ENCODE results near the gene PKD1.

DNA sequence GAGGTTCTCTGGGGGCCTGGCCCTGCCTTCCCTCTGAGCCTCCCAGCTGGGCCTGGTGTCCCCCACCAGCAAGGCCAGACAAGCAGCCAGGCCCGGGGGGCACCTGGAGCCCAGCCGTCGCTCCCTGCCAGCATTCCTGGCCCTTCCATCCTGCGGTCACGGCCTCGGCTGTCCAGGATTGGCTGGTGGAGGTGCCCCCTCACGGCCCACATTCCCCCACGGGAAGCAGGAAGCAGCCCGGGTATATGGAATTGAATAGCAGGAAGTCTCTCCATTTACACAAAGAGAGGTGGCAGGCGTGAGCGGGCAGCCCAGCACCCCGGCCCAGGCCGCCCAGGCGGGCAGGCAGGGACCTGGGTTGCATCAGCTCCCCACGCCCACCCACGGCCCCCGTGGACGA, 34.4 kb upstream of the PKD1 start:
- TF ChIP-seq, protein P1, sequence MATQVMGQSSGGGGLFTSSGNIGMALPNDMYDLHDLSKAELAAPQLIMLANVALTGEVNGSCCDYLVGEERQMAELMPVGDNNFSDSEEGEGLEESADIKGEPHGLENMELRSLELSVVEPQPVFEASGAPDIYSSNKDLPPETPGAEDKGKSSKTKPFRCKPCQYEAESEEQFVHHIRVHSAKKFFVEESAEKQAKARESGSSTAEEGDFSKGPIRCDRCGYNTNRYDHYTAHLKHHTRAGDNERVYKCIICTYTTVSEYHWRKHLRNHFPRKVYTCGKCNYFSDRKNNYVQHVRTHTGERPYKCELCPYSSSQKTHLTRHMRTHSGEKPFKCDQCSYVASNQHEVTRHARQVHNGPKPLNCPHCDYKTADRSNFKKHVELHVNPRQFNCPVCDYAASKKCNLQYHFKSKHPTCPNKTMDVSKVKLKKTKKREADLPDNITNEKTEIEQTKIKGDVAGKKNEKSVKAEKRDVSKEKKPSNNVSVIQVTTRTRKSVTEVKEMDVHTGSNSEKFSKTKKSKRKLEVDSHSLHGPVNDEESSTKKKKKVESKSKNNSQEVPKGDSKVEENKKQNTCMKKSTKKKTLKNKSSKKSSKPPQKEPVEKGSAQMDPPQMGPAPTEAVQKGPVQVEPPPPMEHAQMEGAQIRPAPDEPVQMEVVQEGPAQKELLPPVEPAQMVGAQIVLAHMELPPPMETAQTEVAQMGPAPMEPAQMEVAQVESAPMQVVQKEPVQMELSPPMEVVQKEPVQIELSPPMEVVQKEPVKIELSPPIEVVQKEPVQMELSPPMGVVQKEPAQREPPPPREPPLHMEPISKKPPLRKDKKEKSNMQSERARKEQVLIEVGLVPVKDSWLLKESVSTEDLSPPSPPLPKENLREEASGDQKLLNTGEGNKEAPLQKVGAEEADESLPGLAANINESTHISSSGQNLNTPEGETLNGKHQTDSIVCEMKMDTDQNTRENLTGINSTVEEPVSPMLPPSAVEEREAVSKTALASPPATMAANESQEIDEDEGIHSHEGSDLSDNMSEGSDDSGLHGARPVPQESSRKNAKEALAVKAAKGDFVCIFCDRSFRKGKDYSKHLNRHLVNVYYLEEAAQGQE (IDR thresholded peaks at IDR 0.05; ENCODE audit: borderline replicate concordance in 1 of 2, low read depth in 1 of 2, low read length in 2 of 2), result no peak
- TF ChIP-seq, protein P2, sequence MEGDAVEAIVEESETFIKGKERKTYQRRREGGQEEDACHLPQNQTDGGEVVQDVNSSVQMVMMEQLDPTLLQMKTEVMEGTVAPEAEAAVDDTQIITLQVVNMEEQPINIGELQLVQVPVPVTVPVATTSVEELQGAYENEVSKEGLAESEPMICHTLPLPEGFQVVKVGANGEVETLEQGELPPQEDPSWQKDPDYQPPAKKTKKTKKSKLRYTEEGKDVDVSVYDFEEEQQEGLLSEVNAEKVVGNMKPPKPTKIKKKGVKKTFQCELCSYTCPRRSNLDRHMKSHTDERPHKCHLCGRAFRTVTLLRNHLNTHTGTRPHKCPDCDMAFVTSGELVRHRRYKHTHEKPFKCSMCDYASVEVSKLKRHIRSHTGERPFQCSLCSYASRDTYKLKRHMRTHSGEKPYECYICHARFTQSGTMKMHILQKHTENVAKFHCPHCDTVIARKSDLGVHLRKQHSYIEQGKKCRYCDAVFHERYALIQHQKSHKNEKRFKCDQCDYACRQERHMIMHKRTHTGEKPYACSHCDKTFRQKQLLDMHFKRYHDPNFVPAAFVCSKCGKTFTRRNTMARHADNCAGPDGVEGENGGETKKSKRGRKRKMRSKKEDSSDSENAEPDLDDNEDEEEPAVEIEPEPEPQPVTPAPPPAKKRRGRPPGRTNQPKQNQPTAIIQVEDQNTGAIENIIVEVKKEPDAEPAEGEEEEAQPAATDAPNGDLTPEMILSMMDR (CRISPR knock-in tag; IDR thresholded peaks at IDR 0.05), result no peak
- TF ChIP-seq ZNF577 (CRISPR knock-in tag; IDR thresholded peaks at IDR 0.05; ENCODE audit: borderline replicate concordance, low read depth) (no peak), NFE2 (CRISPR knock-in tag; IDR thresholded peaks at IDR 0.05) (no peak), HNRNPL (IDR thresholded peaks at IDR 0.05; ENCODE audit: low read depth, low read length) (no peak), EP300 (IDR thresholded peaks at IDR 0.05; ENCODE audit: low read depth in 2 of 2, low read length in 2 of 2) (no peak), EP300 (CRISPR knock-in tag; IDR thresholded peaks at IDR 0.05; ENCODE audit: borderline replicate concordance) (no peak), ZNF224 (CRISPR knock-in tag; IDR thresholded peaks at IDR 0.05) (no peak)
- TF ChIP-seq, protein P3, sequence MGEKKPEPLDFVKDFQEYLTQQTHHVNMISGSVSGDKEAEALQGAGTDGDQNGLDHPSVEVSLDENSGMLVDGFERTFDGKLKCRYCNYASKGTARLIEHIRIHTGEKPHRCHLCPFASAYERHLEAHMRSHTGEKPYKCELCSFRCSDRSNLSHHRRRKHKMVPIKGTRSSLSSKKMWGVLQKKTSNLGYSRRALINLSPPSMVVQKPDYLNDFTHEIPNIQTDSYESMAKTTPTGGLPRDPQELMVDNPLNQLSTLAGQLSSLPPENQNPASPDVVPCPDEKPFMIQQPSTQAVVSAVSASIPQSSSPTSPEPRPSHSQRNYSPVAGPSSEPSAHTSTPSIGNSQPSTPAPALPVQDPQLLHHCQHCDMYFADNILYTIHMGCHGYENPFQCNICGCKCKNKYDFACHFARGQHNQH (CRISPR knock-in tag; IDR thresholded peaks at IDR 0.05), result no peak
- TF ChIP-seq, protein P4, sequence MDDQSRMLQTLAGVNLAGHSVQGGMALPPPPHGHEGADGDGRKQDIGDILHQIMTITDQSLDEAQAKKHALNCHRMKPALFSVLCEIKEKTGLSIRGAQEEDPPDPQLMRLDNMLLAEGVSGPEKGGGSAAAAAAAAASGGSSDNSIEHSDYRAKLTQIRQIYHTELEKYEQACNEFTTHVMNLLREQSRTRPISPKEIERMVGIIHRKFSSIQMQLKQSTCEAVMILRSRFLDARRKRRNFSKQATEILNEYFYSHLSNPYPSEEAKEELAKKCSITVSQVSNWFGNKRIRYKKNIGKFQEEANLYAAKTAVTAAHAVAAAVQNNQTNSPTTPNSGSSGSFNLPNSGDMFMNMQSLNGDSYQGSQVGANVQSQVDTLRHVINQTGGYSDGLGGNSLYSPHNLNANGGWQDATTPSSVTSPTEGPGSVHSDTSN (CRISPR knock-in tag; IDR thresholded peaks at IDR 0.05; ENCODE audit: borderline replicate concordance), result no peak
